ENCODE data around the gene CYP20A1.
A peak's percentile ranks its signal among the peaks of the same experiment; 100 is the strongest.
"Not testable (repeated sequence)": the region's sequence is repeated elsewhere in the genome, so short reads cannot be mapped to it uniquely, and the experiment has no call there.

The CYP20A1 gene, protein sequence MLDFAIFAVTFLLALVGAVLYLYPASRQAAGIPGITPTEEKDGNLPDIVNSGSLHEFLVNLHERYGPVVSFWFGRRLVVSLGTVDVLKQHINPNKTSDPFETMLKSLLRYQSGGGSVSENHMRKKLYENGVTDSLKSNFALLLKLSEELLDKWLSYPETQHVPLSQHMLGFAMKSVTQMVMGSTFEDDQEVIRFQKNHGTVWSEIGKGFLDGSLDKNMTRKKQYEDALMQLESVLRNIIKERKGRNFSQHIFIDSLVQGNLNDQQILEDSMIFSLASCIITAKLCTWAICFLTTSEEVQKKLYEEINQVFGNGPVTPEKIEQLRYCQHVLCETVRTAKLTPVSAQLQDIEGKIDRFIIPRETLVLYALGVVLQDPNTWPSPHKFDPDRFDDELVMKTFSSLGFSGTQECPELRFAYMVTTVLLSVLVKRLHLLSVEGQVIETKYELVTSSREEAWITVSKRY

DNA sequence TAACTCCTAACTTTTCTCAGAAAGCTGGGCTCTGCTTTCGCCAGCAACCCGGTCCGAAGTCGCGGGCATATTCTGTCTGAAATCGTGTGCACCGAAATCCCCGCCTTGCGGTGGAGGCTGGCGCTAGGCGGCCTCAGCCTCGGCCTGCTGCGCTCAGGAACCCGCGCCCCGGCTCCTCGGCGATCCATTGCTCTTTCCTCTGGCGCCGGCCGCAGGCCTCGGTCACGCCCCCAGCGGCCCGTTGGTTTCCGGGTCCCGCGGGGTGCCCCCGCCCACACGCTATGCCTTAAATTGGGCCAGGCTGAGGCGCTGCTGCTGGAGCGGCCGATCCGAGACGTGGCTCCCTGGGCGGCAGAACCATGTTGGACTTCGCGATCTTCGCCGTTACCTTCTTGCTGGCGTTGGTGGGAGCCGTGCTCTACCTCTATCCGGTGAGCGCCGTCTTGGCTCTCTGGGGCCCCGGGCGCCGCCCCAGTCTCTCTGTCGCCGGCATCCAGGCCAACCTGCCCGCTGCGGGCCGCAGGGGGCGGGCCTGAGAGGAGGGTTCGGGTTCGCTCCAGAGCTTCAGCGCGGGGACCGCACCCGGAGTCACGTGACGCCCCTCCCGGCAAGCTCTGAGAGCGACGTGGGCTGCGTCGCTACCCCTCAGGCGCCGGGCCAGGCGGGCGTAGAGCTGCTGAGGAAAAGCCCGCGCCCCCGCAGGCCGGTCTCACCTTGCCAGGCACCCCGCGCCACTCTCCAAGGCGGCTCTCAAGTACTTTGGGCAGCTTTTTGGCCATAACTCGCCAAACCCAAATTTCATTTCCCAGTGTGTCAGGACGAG lies at the start of gene CYP20A1:
Gene CYP20A1, plus strand, starts transcription at position 315 of the 823 bp plus-strand sequence. Its CDS starts 45 bp downstream, at position 360.
- intact Hi-C loops (cut with DNase I) = loop anchor here (5.0 to 10.0 kb wide), 3 partner anchors 88 to 224 kb away; partner anchors contain the start of genes ABI2 and NBEAL1
- DNase-seq = peak; percentile 86 to 97 (median 95)

DNA sequence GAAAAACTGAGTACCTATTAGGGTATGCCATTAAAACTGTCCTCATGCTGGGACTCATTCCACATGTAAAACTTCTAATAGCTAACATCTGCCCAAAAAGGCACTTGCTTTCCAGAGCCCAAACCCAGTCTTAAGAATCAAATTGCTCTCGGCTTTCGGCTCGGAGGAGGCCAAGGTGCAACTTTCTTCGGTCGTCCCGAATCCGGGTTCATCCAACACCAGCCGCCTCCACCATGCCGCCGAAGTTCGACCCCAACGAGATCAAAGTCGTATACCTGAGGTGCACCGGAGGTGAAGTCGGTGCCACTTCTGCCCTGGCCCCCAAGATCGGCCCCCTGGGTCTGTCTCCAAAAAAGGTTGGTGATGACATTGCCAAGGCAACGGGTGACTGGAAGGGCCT lies 48.3 kb upstream of the CYP20A1 start:
- DNase-seq; intact Hi-C loops (cut with DNase I): not testable (repeated sequence)

DNA sequence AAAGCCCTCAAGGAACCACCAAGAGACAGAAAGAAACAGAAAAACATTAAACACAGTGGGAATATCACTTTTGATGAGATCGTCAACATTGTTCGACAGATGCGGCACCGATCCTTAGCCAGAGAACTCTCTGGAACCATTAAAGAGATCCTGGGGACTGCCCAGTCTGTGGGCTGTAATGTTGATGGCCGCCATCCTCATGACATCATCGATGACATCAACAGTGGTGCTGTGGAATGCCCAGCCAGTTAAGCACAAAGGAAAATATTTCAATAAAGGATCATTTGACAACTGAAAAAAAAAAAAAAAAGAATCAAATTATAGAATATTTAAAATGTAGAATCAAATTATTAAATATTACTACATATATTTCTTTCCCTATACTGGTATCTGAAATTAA lies 47.8 kb upstream of the CYP20A1 start:
- intact Hi-C loops (cut with DNase I); DNase-seq: not testable (repeated sequence)

DNA sequence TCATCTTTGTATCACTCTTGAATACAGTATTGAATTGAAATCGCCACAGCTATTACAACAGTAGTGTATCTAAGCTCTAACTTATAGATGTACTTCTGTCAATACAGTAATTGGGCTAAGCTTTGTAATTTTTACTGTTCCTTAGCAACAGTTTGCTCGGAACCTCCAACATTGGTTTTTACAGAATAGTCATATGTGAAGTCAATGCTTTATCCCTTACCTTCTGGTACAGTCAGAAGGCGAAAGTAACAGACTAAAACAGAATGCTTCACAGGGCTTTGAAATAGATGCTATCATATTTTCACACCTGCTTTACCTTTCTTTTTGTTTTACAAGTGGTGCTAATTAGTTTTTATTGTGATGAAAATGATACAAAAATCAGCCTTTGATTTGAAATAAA lies 46.9 kb upstream of the CYP20A1 start:
- DNase-seq = no peak
- intact Hi-C loops (cut with DNase I) = no loop called here

DNA sequence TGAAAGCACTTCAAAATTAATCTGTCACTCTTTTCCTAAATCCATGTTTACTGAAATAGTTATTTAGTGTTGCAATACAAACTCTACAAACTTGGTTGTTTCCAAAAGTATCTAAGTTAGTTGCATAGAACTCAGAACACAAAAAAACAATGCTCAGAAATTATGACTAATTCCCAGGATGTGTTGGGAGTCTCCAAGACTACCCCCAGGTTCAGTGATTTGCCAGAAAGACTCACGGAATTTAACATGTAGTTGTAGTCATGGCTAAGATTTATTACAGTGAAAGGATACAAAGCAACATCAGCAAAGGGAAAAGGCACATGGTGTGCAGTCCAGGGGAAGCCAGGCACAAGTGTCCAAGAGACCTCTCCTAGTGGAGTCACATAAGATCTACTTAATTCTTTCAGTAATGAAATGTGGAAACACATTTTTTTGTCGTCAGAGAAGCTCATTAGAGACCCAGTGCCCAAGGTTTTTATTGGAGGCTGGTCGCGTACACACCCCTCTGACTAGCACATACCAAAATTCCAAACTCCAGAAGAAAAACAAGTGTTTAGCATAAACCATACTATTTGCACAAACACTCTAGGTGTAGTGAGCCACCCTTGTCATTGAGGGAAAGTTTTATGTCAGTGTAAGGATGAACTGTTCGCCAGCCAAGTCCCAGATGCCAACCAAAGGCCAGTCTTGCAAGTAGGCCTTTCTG lies 43.3 kb upstream of the CYP20A1 start:
- no peak for DNase-seq
- intact Hi-C loops (cut with DNase I) = no loop called here

DNA sequence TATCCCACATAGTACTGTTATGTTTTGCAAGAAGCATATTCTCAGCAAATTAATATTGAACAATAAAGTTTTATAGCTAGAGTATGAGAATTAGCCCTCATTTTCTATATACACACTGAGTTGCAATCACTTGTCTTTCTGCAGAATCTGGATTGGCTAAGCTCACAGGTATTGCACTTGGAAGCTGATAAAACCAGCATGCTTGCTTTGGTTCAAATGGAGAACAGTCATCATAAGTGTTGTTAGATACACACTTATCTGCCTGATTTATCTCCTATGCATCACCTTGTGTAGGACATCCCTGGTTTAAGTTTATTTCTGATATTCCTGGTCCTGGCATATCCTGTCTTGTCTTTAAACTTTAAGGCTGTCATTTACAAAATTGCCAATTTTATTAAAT lies 38.0 kb upstream of the CYP20A1 start:
- no peak for DNase-seq
- intact Hi-C loops (cut with DNase I) = no loop called here

DNA sequence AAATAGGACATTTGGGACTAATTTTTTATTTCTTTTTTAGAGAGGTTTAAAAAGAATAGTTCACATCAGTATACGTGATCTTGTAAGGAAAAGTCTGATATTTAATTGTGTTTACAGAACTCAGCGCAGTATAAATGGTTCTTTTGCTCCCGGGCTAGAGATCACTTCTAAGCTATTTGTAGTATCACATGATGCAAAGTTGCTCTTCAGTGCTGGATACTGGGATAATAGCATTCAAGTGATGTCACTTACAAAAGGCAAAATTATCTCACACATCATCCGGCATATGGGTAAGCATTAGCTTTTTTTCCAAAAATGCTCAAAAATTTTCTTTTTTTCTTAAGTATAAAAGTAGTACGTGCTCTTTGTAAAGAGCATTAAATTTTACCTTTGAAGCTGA lies 37.4 kb upstream of the CYP20A1 start:
- no peak for DNase-seq
- intact Hi-C loops (cut with DNase I) = no loop called here

DNA sequence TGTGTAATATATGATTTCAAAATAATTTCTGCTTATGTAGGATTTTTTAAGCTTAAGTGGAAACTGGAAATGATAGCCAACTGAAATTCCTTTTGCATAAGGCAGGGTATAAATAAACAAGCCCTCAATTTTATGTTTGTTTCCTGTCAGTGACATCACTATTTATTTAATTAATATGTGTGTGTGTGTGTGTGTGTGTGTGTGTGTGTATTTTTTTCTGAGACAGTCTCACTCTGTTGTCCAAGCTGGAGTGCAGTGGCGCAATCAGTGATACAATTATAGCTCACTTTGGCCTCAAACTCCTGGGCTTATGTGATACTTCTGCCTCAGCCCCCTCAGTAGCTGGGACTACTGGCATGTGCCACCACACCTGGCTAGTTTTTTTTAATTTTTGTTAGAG lies 29.3 kb upstream of the CYP20A1 start:
- intact Hi-C loops (cut with DNase I) = no loop called here
- no peak for DNase-seq

DNA sequence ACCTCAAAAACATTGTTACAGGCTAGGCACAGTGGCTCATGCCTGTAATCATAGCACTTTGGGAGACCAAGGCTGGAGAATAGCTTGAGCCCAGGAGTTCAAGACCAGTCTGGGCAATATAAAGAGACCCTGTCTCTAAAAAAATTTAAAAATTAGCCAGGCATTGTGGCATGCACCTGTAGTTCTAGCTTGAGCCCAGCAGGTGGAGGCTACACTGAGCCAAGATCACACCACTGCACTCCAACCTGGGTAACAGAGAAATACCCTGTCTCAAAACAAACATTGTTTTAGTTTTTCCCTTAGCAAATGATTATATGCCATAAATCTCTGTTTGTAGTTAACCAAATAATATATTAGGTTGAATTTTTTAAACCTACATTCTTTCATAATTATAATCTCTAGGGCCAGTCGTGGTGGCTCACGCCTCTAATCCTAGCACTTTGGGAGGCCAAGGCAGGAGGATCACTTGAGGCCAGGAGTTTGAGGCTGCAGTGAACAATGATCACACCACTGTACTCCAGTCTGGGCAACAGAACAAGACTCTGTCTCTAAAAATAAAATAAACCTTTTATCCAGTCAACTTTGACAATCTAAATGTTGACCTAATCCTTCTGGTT lies 13.3 kb upstream of the CYP20A1 start:
- intact Hi-C loops (cut with DNase I) = no loop called here
- peak in 3 of 42 donors; percentile 6 to 24 (median 16) for DNase-seq

DNA sequence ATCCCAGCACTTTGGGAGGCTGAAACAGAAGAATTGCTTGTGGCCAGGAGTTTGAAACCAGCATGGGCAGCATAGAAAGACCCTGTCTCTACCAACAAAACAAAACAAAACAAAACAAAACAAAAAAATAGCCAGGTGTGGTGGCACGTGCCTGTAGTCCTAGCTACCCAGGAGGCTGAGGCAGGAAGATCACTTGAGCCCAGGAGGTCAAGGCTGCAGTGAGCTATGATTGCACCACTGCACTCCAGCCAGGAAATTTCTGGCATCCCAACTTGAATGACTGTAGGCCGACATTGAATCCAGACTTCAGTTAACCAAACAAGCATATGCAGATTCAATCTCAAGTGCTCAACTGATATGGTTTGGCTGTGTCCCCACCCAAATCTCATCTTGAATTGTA lies 9.1 kb upstream of the CYP20A1 start:
- intact Hi-C loops (cut with DNase I) = loop anchor here (10.0 kb wide), 2 partner anchors 215 to 225 kb away; partner anchors contain the start of gene NBEAL1
- not testable (repeated sequence) for DNase-seq

DNA sequence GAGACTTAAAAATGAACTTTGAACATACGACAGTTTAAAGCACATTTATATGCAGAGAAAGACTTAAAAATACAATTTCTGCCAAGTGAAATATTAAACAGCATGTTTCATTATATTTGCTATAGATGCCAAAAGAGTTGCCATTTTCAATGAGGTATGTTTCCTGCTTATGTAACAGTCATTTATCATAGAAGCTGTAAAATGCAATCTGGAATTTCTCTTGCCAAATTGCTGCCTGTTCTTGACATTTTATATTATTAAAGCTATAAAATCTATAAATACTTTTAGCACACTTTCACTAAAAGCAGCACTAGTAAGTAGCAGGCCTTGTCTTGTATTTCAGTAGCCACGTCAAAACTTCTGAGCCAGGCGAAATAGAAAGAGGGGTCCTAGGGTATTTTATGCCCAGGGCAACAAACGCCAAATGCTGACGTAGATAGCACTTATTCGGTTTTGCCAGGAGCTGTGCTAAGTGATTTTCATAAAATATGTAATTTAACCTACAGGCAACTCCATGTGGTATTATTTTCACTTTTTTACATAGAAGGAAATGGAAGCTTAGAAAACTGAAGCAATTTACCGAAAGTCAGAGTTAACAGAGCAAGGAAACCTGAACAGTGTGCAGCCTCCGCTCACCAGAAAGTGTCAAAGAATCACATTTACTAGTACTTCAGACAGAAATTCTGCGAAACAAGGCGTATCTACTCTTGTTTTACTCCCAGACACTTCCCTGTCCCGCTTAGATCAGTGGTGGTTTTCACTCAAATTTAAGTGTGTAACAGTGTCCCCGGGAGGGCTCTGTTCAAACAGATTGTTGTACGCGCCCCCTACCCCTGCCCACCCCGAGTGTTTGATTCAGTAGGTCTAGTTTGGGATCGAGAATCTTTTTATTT lies 1.2 kb upstream of the CYP20A1 start:
- peak in 10 of 42 donors; percentile 10 to 54 (median 21) for DNase-seq
- intact Hi-C loops (cut with DNase I) = loop anchor here (5.0 to 10.0 kb wide), 3 partner anchors 90 to 223 kb away; partner anchors contain the start of genes ABI2 and NBEAL1

DNA sequence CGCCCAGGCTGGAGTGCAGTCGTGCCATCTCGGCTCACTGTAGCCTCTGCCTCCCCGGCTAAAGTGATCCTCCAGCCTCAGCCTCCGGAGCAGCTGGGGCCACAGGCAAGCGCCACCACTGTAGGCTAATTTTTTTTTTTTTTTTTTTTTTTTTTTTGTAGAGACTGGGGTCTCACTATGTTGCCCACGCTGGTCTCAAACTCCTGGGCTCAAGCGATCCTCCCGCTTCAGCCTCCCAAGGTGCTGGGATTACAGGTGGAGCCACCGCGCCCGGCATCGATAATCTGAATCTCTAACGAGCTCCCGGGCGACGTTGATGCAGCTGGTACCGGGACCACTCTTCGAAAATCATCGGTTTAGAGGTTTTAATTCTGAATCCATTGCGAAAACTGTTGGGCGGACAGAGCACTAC lies 520 bp upstream of the CYP20A1 start:
- intact Hi-C loops (cut with DNase I) = loop anchor here (5.0 to 10.0 kb wide), 3 partner anchors 89 to 223 kb away; partner anchors contain the start of genes ABI2 and NBEAL1

DNA sequence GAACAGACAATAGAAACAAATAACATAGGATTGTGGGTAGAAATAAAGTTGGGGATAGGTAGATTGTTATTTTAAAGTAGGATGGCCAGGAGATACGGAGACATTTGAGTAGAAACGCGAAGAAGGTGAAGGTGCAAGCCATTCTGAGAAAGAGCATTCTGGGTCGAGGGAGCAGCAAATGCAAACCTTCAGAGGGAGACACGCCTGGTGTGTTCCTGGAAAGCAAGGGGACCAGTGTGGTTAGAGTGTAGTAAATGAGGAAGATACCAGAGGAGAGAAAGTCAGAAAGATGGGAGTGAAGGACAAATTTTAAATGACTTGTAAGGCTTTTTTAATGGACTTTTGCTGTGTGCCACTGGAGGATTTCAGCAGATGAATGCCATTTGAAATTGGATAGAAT lies 1.7 kb downstream of the CYP20A1 start:
- DNase-seq = no peak
- intact Hi-C loops (cut with DNase I) = no loop called here

More for the DNA sequence above, 520 bp upstream of the CYP20A1 start:
- peak in 2 of 42 donors; percentile 27 to 38 for DNase-seq

DNA sequence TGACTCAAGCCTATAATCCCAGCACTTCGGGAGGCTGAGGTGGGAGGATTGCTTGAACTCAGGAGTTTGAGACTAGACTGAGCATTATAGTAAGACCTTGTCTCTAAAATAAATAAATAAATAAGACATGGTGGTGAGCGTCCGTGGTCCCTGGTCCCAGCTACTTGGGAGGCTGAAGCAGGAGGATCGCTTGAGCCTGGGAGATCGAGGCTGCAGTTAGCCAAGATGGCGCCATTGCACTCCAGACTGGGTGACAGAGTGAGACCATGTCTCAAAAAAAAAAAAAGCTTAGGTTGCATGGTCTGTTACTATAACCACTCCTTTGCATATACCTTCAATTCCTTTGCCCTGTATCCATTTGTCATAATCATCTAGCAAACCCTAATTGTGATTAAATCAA lies 3.7 kb downstream of the CYP20A1 start:
- intact Hi-C loops (cut with DNase I) = no loop called here
- DNase-seq = no peak

DNA sequence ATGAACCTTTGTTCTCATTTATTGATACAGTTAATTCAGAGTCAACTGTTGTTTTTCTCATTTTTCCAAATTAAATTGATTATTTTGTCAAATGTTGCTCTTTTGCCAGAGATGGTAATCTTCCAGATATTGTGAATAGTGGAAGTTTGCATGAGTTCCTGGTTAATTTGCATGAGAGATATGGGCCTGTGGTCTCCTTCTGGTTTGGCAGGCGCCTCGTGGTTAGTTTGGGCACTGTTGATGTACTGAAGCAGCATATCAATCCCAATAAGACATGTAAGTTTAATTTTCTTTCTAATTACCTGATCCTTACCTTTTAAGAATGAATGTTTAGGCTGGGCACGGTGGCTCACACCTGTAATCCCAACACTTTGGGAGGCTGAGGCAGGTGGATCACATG lies 7.8 kb downstream of the CYP20A1 start:
- intact Hi-C loops (cut with DNase I) = no loop called here
- no peak for DNase-seq

DNA sequence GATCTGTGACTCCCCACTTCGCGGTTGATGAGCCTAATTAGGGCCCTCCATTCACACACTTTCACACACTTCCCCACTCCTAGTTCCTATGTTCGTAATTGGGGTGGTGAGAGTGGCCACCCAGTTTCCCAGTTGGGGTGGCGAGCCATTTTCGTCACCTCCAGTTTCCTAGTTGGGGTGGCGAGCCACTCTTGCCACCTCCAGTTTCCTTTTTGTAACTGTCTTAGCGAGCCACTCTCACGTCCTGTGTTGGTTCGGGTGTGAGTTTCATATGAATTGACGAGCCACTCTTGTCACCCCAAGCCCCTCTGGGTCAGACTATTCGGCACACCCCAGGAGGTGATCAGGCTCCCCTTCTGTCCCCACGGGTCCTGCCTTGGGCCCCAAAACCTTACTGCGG lies 14.0 kb downstream of the CYP20A1 start:
- intact Hi-C loops (cut with DNase I) = no loop called here
- DNase-seq = no peak

DNA sequence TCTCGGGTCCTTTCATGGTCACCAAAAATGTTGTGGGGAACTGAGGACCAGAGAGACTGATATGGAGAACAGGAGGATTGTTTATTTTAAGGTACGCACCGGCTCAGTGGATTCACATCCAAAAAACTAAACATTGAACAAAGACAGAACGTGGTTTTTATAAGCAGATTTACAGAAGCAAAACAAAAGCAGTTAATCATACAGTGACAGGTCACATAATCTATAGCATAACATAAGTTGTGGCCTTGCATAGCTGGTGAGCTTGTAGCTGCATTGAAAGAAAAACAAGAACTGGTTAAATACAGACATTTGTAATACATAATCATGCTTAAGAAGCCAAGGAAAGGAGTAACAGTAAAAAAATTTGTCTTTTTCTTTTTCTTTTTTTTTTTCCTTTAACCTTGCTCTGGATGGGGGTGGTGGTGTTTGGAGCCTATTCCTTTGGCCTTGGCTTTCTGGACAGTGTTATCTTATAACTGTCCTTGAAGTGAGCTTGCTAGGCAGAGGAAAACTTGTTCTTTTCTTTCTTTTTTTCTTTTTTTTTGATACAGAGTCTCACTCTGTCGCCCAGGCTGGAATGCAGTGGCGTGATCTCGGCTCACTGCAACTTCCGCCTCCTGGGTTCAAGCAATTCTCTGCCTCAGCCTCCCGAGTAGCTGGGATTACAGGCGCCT lies 14.7 kb downstream of the CYP20A1 start:
- intact Hi-C loops (cut with DNase I); DNase-seq: not testable (repeated sequence)
